Transverse colon (tissue), 4 donors: ENCODE data around the gene CCN5. TPM values are rescaled to one million over a fixed set of nuclear protein-coding genes. Genes with fewer than 3 reads are reported as not detected.
"Not testable (repeated sequence)": the region's sequence is repeated elsewhere in the genome, so short reads cannot be mapped to it uniquely, and the experiment has no call there.

Experiments used
- DNase-seq: peaks from one replicate; pipeline ENCODE4 v3.0.0-alpha.2; 2019
- H3K27ac ChIP-seq, 4 donors: fragments of 200-600 bp; sonication (generic); 2 replicates each; pipeline ENCODE4 v1.5.1; 2016 to 2018; ENCODE audit warnings: inconsistent platforms in 4 of 4
- H3K27me3 ChIP-seq: fragments of 200-600 bp; sonication (generic); 2 replicates; pipeline ENCODE4 v1.5.1; 2017; ENCODE audit warnings: inconsistent platforms
- H3K36me3 ChIP-seq, 4 donors: fragments of 200-600 bp; sonication (generic); 2 replicates each; pipeline ENCODE4 v1.5.1; 2017 to 2019; ENCODE audit warnings: inconsistent platforms in 4 of 4
- H3K4me1 ChIP-seq, 4 donors: fragments of 200-600 bp; sonication (generic); 2 replicates each; pipeline ENCODE4 v1.5.1; 2017 to 2020; ENCODE audit warnings: inconsistent platforms in 4 of 4
- H3K4me3 ChIP-seq, 4 donors: fragments of 200-600 bp; sonication (generic); 1 replicate in 1 of 4; 2 replicates in 3 of 4; pipeline versions ENCODE4 v1.5.1 to v1.6.1; 2017 to 2019; ENCODE audit warnings: inconsistent platforms in 4 of 4
- H3K9me3 ChIP-seq, 2 donors: fragments of 200-600 bp; sonication (generic); 2 replicates each; pipeline ENCODE4 v1.5.1; 2017 to 2019; ENCODE audit warnings: inconsistent platforms in 2 of 2
- CTCF ChIP-seq, 5 experiments: fragments of 200-600 bp in 3 of 5; fragments of 450-650 bp in 2 of 5; sonication (generic) in 3 of 5; IDR thresholded peaks; 1 replicate in 2 of 5; 2 replicates in 3 of 5; pipeline ENCODE4 v1.5.1; 2016 to 2017; ENCODE audit warnings: antibody characterized with exemption in 5 of 5, inconsistent platforms in 3 of 5, mild to moderate bottlenecking in 2 of 5, moderate library complexity in 1 of 5
- EP300 ChIP-seq: sonication (generic); formaldehyde crosslinking; IDR thresholded peaks from one replicate; pipeline ENCODE4 v1.6.1; 2017; ENCODE audit warnings: antibody characterized with exemption, low read depth
- POLR2A ChIP-seq: fragments of 450-650 bp; IDR thresholded peaks from one replicate; pipeline ENCODE4 v1.6.1; 2016; ENCODE audit warnings: antibody characterized with exemption, mild to moderate bottlenecking, moderate library complexity
- POLR2AphosphoS5 ChIP-seq, 3 donors: sonication (generic); formaldehyde crosslinking; IDR thresholded peaks; one replicate each; pipeline ENCODE4 v1.6.1; 2016; ENCODE audit warnings: antibody characterized with exemption in 3 of 3
- WGBS, 2 donors: methylation state at CpG; one replicate each; pipeline ENCODE4 v1.1.5; 2018; ENCODE audit warnings: low coverage in 1 of 2; 5-methylcytosine and 5-hydroxymethylcytosine counted together
- in situ Hi-C, 4 donors: fragments of 200-750 bp; cut with MboI; loops; one replicate each; pipeline versions ENCODE4 v1.15.0 to v1.15.1; 2017; ENCODE audit warnings: low sequenced_read_pairs in 3 of 4, low pct_ligation_motif_present in 1 of 4, low pct_unique_long_range_greater_than_20kb in 1 of 4
- intact Hi-C: fragments of 100-400 bp; cut with DNase I; formaldehyde crosslinking; loops from one replicate; pipeline ENCODE4 v1.15.1; 2023; ENCODE audit warnings: low total_unique reads
- total RNA-seq, 4 donors: library from RNA; depleted of rRNA; stranded (reverse); fragments of >200 nt; gene quantifications; one replicate each; pipeline ENCODE4 v1.1.0, GENCODE V29; 2016

The CCN5 gene
- total RNA-seq, result 10 to 100 TPM in 3 of 4 donors, 1 to 10 TPM in 1; 9.5 to 20.6 (median 15.9) TPM

GRCh38 chr20:44714701-44715498, at the start of gene CCN5:
TSS of gene CCN5 (plus strand) at chr20:44715369. CDS start at chr20:44715391, 22 bp downstream.
- peaks cover 9 to 17% (median 12%) of the 10 kb centered on the region in 4 donors for H3K4me1 ChIP-seq
- TF ChIP-seq POLR2A (no peak), POLR2AphosphoS5 (IDR thresholded peaks at IDR 0.05) (no peak), CTCF (IDR thresholded peaks at IDR 0.05) (no peak), EP300 (no peak)
- no peaks in the 10 kb centered on the region for H3K27me3 ChIP-seq
- WGBS, 2 donors, result 41% methylated on average over 24 of the region's 28 CpGs; no CpG with 5 or more reads in 1 of the 2 donors
- H3K4me3 ChIP-seq, result no peak within 1 kb of the TSS
- no peaks in the 10 kb centered on the region for H3K36me3 ChIP-seq
- in situ Hi-C loops (no loop called here), intact Hi-C loops (no loop called here)
- peak within 1 kb of the TSS; percentile 22 to 42 (median 28) for H3K27ac ChIP-seq
- peak; percentile 87 for DNase-seq
- H3K9me3 ChIP-seq, result no peaks in the 10 kb centered on the region

- intact Hi-C loops, result no loop called here
These were observed 49.1 kb upstream of the CCN5 start for GRCh38 chr20:44666066-44666465.

GRCh38 chr20:44670851-44671250, 44.3 kb upstream of the CCN5 start:
- 87 to 94% methylated on average over 6 to 9 of the region's 9 CpGs for whole genome bisulfite sequencing, 2 donors

More at GRCh38 chr20:44666066-44666465, 49.1 kb upstream of the CCN5 start:
- Histone ChIP-seq H3K4me1 (no peaks in the 10 kb centered on the region), H3K36me3 (no peaks in the 10 kb centered on the region), H3K27ac (no peak overlapping the region), H3K4me3 (no peak overlapping the region), H3K27me3 (no peaks in the 10 kb centered on the region), H3K9me3 (no peaks in the 10 kb centered on the region)
- in situ Hi-C loops, result no loop called here
- TF ChIP-seq POLR2A (no peak), POLR2AphosphoS5 (IDR thresholded peaks at IDR 0.05) (no peak), EP300 (no peak), CTCF (IDR thresholded peaks at IDR 0.05) (no peak)
- 67 to 74% methylated on average over 1 to 3 of the region's 3 CpGs for WGBS, 2 donors
- DNase-seq, result no peak

GRCh38 chr20:44671541-44671940, 43.6 kb upstream of the CCN5 start:
- H3K27me3 ChIP-seq, H3K36me3 ChIP-seq, in situ Hi-C loops, intact Hi-C loops, H3K9me3 ChIP-seq, H3K27ac ChIP-seq, H3K4me1 ChIP-seq, H3K4me3 ChIP-seq: not testable (repeated sequence)
- DNase-seq, result peak; percentile 65
- WGBS, 2 donors, result 41 to 44% methylated on average over 3 to 6 of the region's 7 CpGs

More at GRCh38 chr20:44670851-44671250, 44.3 kb upstream of the CCN5 start:
- H3K27ac ChIP-seq, DNase-seq, intact Hi-C loops, H3K27me3 ChIP-seq, H3K9me3 ChIP-seq, H3K4me3 ChIP-seq, H3K4me1 ChIP-seq, in situ Hi-C loops, H3K36me3 ChIP-seq: not testable (repeated sequence)

GRCh38 chr20:44672318-44672902, 42.8 kb upstream of the CCN5 start:
- H3K4me1 ChIP-seq, H3K36me3 ChIP-seq, H3K27ac ChIP-seq, H3K9me3 ChIP-seq, H3K4me3 ChIP-seq, H3K27me3 ChIP-seq, intact Hi-C loops, DNase-seq, in situ Hi-C loops: not testable (repeated sequence)
- WGBS, 2 donors, result 93% methylated on average over 23 of the region's 23 CpGs; no CpG with 5 or more reads in 1 of the 2 donors
